Pulmonary artery endothelial cell (primary cell): ENCODE measurements around the gene C12orf76. TPM values are rescaled to one million over a fixed set of nuclear protein-coding genes. Genes with fewer than 3 reads are reported as not detected.
"Not testable (repeated sequence)": the region's sequence is repeated elsewhere in the genome, so short reads cannot be mapped to it uniquely, and the experiment has no call there.

Source experiments
- DNase-seq: peaks from one replicate; pipeline ENCODE4 v3.0.0-alpha.2; 2011; ENCODE audit warnings: low read depth, low spot score
- total RNA-seq: library from RNA; depleted of rRNA; stranded (reverse); fragments of >200 nt; gene quantifications from 2 replicates; pipeline ENCODE4 v1.2.3, GENCODE V29; 2014

C12orf76 gene
- total RNA-seq, 1 donor from 2014 or later: 17.2 TPM

GRCh38 chr12:110023059-110023980 lies 25.0 kb downstream of the C12orf76 start:
- DNase-seq: no peak

- no peak for DNase-seq
Observed at GRCh38 chr12:110020956-110021355, 27.4 kb downstream of the C12orf76 start.

DNA sequence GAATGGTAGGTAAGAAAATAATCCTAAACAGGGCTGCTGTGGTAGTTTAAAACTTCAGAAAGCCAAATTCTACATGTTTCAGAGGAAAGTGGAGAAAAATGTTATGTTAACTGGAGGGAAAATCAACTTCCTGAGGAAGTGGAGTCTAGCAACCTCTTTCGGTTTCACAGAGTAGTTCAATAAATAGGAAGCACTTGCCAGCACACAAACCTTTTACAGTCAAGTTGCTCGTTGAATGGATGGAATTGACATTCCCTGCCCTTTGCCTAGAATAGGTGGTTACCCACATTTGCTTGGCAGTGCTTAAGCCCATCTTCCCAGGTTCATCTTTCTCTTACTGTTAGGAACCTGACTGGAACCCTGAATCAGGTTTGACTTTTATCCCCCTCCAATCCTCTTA lies 33.2 kb downstream of the C12orf76 start:
- DNase-seq: no peak

- no peak for DNase-seq
Observed at GRCh38 chr12:110012659-110013058, 35.7 kb downstream of the C12orf76 start.

DNA sequence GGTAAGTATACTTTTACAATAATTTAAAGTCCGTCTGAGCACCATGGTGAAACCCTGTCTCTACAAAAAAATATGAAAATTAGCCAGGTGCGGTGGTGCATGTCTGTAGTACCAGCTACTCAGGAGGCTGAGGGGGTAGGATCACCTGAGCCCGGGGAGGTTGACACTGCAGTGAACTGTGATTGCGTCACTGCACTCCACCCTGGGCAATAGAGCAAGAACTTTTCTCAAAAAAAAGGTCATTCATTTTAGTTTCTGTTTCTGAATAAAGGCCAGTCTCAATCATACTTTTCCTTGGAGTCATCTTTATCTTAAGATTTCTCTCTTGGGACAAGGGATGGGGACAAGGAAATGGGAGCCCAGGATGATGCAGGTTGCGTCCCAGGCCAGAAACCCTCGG lies 36.2 kb downstream of the C12orf76 start:
- no peak for DNase-seq

DNA sequence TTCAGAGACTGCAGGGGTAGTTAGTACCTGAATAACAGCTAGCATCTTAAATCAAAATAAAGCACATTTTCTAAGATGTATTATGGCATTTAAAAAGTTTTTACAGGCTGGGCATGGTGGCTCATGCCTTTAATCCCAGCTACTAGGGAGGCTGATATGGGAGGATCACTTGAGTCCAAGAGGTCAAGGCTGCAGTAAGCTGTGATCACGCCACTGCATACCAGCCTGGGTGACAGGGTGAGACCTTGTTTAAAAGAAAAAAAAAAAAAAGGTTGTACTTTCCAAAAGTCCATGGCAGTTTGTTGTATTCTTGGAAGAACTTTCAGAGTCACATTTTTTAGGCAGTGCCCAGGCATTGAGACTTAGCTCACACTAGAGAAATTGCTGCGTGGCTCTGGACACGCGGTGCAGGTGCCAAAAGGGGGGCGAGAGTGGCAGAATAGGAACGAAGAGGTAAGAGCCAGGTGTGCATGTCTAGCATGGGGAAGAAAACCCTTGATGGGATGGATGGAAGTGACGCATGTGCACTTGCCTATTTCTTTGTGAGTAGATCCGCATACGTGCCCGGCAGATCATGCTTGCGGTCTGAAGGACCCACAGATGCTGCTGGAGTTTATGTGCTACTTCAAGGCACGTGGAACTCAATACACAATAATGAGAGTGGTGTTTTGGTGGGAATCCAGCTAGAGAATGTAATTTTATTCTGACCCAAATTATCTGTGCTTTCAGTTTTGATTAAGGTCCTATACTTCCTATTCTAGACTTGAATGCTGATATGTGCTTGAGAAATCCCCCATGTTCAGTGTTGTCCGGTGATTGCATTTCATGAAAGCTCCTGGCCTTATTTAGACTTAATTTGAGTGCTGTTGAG lies 37.2 kb downstream of the C12orf76 start:
- no peak for DNase-seq

- not testable (repeated sequence) for DNase-seq
Observed at GRCh38 chr12:110008681-110009398, 39.5 kb downstream of the C12orf76 start.

DNA sequence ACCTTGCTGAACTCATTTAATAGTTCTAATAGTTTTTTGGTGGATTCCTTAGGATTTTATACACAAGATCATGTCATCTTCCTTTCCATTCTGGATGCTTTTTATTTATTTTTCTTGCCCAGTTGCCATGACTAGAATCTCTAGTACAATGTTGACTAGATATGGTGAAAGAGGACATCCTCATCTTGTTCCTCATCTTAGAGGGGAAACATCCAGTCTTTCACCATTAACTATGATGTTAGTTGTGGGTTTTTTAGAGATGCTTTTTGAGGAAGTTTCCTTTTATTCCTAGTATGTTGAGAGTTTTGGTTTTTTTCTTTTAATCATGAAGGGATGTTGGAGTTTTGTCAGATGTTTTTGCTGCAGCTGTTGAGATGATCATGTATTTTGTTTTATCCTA lies 40.4 kb downstream of the C12orf76 start:
- no peak for DNase-seq

DNA sequence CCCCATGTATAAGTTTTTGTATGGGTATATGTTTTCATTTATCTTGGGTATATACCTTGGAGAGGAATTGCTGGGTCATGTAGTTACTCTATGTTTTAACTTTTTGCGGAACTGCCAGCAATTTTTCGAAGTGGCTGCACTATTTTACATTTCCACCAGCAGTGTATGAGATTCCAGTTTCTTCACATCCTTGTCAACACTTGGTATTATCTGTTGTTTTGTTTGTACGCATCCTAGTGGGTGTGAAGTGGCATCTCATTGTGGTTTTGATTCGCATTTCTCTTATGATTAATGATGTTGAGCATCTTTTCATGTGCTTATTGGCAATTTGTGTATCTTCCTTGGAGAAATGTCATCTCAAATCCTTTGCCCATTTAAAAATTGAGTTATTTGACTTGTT lies 42.2 kb downstream of the C12orf76 start:
- no peak for DNase-seq

GRCh38 chr12:110005319-110005973 lies 42.9 kb downstream of the C12orf76 start:
- DNase-seq: no peak

GRCh38 chr12:110004598-110004997 lies 43.7 kb downstream of the C12orf76 start:
- DNase-seq: no peak

DNA sequence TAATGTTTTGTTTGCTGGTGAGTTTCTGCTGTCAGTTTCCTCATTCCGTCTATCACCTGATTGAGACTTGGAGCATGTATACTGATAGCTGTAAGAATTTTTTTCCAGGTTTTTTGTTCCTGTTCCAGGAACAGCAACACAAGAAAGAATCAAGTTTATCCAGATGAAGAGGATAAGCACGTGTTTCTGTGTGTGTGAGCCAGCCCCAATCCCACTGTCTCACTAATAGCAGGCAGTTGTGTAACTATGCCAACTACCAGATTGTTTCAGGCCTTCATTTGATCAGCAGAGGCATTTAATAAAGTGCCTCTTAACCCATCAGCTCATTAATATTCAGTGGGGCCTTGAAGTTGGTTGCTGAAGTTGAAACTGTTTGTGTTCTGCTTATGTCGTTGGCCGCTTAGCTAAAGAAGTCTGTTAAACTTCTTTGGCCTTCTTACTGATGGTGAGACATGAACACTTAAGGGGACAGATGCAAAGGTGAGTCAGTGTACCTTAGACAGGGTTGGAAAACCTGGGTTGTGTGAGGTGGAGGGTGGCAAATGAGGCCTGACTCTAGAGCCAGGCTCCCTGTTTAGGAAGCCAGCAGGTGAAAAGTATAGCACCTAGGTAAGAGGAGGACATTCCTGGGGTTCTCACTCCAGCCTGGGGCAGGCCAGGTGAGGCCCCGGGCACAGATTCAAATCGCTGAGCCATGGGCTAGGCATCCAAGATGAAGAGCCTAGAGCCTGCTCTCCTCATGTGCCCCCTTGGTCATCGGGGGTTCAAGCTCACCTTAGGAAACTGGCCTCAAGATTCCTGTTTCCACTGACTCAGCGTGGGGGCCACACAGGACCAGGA lies 45.4 kb downstream of the C12orf76 start:
- DNase-seq: no peak

- no peak for DNase-seq
Observed at GRCh38 chr12:110001596-110001995, 46.7 kb downstream of the C12orf76 start.

- DNase-seq: no peak
Observed at GRCh38 chr12:109999983-110000505, 48.3 kb downstream of the C12orf76 start.

GRCh38 chr12:109999649-109999971 lies 48.7 kb downstream of the C12orf76 start:
- DNase-seq: no peak

GRCh38 chr12:109998904-109999648 lies 49.2 kb downstream of the C12orf76 start, which contains the start of gene ANKRD13A:
TSS of gene ANKRD13A (plus strand) at chr12:109999430. CDS start at chr12:109999689, 259 bp downstream.
- peak; percentile 86 for DNase-seq

- DNase-seq: no peak
Observed at GRCh38 chr12:109998241-109998903, 50.0 kb downstream of the C12orf76 start.

DNA sequence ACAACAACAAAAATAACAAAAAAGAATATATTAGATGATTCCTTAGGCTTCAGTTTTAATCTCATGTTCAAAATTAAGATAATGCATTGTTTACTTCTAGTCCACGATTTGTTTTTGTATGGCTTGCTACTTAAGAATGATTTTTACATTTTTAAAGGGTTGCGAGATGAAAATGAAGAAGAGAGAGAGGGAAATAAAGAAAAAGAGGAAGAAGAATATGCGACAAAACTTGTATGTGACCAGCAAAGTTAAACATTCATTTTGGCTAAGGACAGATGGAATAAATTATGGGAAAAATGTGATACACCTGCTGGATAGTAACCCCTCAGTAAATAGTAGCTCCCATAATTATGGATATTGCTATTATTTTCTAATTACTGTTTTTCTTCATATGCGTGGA lies 50.9 kb downstream of the C12orf76 start:
- no peak for DNase-seq

DNA sequence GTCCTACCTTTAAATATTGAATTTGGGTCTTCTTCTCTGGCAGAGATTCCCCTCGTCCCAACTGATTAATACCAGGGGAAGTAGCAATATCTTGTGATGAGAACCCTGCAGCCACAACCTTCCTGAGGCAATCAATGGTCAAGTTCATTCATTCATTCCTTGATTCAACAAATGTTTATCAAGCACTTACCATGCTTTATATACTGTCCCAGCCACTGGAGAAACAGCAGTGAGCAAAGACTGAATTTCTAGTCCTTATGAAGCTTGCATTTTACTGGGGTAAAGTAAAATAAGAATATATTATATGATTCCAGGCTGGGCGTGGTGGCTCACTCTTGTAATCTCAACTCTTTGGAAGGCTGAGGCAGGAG lies 51.9 kb downstream of the C12orf76 start:
- DNase-seq: no peak
